Naive thymus-derived CD4-positive, alpha-beta T cell (primary cell): Measurements from ENCODE around the gene LRRC37A. TPM values are rescaled to one million over a fixed set of nuclear protein-coding genes. Genes with fewer than 3 reads are reported as not detected.
"Not testable (repeated sequence)": the region's sequence is repeated elsewhere in the genome, so short reads cannot be mapped to it uniquely, and the experiment has no call there.

Experiments used
- ATAC-seq: fragments of 150-1000 bp; cut with Tn5 transposase; 2 replicates; pipeline ENCODE4 v1.10.0; 2021; ENCODE audit warnings: mild to moderate bottlenecking, moderate library complexity
- CTCF ChIA-PET: fragments of 350-600 bp; sonication (Branson Sonifier 250); formaldehyde crosslinking; loops from one replicate; lab custom pipeline; 2021; ENCODE audit warnings: antibody characterized with exemption; lab: Charles Lee
- POLR2A ChIA-PET: fragments of 350-600 bp; sonication (Branson Sonifier 250); formaldehyde crosslinking; loops from one replicate; lab custom pipeline; 2021; ENCODE audit warnings: antibody characterized with exemption, inconsistent platforms; lab: Charles Lee
- DNase-seq, 9 donors: peaks; one replicate each; pipeline versions ENCODE4 v3.0.0 to v3.0.0-alpha.2; 2020 to 2022; ENCODE audit warnings: mixed read lengths in 1 of 9
- H3K27ac ChIP-seq: one replicate; pipeline ENCODE4 v1.7.0; 2013; ENCODE audit warnings: mild to moderate bottlenecking, low read depth, low read length, moderate library complexity
- H3K27me3 ChIP-seq, 2 donors: one replicate each; pipeline ENCODE4 v1.7.0; 2013; ENCODE audit warnings: low read length in 2 of 2, mild to moderate bottlenecking in 2 of 2, moderate library complexity in 2 of 2; ENCODE audit not compliant: control insufficient read depth in 2 of 2, insufficient read depth in 2 of 2
- H3K36me3 ChIP-seq, 3 experiments: 1 replicate in 2 of 3; 2 replicates in 1 of 3; pipeline ENCODE4 v1.7.0; 2013; ENCODE audit warnings: low read length in 3 of 3, mild to moderate bottlenecking in 3 of 3, moderate library complexity in 1 of 3; ENCODE audit not compliant: insufficient read depth in 3 of 3, control insufficient read depth in 2 of 3
- H3K4me1 ChIP-seq, 2 donors: one replicate each; pipeline ENCODE4 v1.7.0; 2013; ENCODE audit warnings: low read length in 2 of 2, mild to moderate bottlenecking in 2 of 2, moderate library complexity in 1 of 2; ENCODE audit not compliant: control insufficient read depth in 2 of 2, insufficient read depth in 2 of 2
- H3K4me3 ChIP-seq: 2 replicates; pipeline ENCODE4 v1.7.0; 2013; ENCODE audit warnings: mild to moderate bottlenecking, low read length
- H3K9me3 ChIP-seq, 3 experiments: 1 replicate in 2 of 3; 2 replicates in 1 of 3; pipeline ENCODE4 v1.7.0; 2013; ENCODE audit warnings: low read length in 3 of 3; ENCODE audit not compliant: control insufficient read depth in 2 of 3
- H3K27ac Mint-ChIP-seq, 9 donors: one replicate each; pipeline ENCODE4 v1.8.0; 2020 to 2022; ENCODE audit warnings: mixed read lengths in 9 of 9, mild to moderate bottlenecking in 8 of 9, moderate library complexity in 5 of 9, inconsistent platforms in 2 of 9
- H3K27me3 Mint-ChIP-seq, 5 donors: one replicate each; pipeline ENCODE4 v1.8.0; 2021 to 2022; ENCODE audit warnings: mixed read lengths in 5 of 5, mild to moderate bottlenecking in 1 of 5
- H3K36me3 Mint-ChIP-seq, 5 donors: one replicate each; pipeline ENCODE4 v1.8.0; 2020 to 2022; ENCODE audit warnings: mixed read lengths in 5 of 5, mild to moderate bottlenecking in 3 of 5, inconsistent platforms in 1 of 5
- H3K4me1 Mint-ChIP-seq, 7 donors: one replicate each; pipeline ENCODE4 v1.8.0; 2020 to 2022; ENCODE audit warnings: mixed read lengths in 7 of 7, mild to moderate bottlenecking in 3 of 7, inconsistent platforms in 1 of 7
- H3K4me3 Mint-ChIP-seq, 10 donors: one replicate each; pipeline ENCODE4 v1.8.0; 2020 to 2022; ENCODE audit warnings: mild to moderate bottlenecking in 10 of 10, mixed read lengths in 10 of 10, moderate library complexity in 6 of 10, inconsistent platforms in 2 of 10
- H3K9me3 Mint-ChIP-seq, 11 donors: one replicate each; pipeline ENCODE4 v1.8.0; 2020 to 2022; ENCODE audit warnings: mixed read lengths in 11 of 11, mild to moderate bottlenecking in 4 of 11, inconsistent platforms in 1 of 11, moderate library complexity in 1 of 11
- intact Hi-C, 2 donors: fragments of 100-400 bp; cut with micrococcal nuclease; formaldehyde crosslinking; loops; one replicate each; pipeline ENCODE4 v1.15.1; 2023
- polyA plus RNA-seq, 2 donors: library from polyadenylated mRNA; unstranded; fragments of 300-500 nt; fragmentation: Illumina TruSeq; gene quantifications; one replicate each; pipeline ENCODE4 v1.2.3, GENCODE V29; 2021
- total RNA-seq, 6 experiments: library from RNA in 5 of 6; stranded (reverse) in 5 of 6; gene quantifications; 1 replicate in 5 of 6; 2 replicates in 1 of 6; pipeline ENCODE4 v1.2.3 and lab custom pipeline; 2021 to 2026

LRRC37A gene
- total and polyA plus RNA-seq, 7 experiments from 2014 or later, result 0.85 to 15.6 (median 6.2) TPM

DNA sequence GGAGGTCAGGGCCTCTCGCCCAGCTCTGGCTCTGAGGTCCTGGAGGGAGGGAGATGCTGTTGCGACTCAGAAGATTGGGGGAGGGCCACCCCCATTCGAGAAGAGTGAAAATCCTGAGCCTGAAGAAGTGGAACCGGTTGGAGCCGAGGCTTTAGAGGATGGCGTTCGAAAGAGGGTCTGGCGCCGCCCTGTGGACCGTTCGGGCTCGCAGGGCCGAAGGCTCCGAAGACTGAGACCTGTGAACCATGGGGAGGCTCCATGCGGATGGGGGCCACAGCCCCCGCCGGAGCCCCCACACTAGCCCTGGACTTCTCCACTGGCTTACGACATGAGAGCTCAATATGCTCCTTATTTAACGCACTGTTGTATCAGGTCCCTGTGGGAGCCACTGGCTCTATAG, 46.3 kb downstream of the LRRC37A start:
- intact Hi-C loops, H3K27me3 Mint-ChIP-seq, H3K9me3 ChIP-seq, H3K4me3 Mint-ChIP-seq, DNase-seq, ATAC-seq, H3K9me3 Mint-ChIP-seq, H3K36me3 ChIP-seq, H3K27ac Mint-ChIP-seq, H3K27ac ChIP-seq, POLR2A ChIA-PET, H3K4me3 ChIP-seq, H3K27me3 ChIP-seq, H3K4me1 Mint-ChIP-seq, H3K36me3 Mint-ChIP-seq, CTCF ChIA-PET, H3K4me1 ChIP-seq: not testable (repeated sequence)

DNA sequence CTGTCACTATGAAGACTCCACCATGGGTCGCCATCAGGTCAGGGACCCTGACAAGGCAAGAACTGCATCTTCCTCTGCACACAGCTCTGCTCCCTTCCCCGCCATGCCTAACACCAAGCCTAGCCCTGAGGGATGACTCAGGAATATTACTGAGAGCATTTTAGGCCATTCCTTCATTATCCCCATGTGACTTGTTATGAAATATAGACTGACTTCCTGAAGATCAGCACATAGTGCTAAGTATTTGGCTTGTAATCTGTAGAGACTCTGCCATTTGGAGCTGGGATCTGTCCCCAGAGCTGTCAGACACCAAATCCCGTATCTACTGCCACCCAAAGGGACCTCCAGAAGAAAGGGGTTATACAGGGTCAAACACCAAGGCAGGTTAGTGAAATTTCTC, 47.2 kb downstream of the LRRC37A start:
- H3K27ac ChIP-seq, POLR2A ChIA-PET, intact Hi-C loops, H3K27me3 ChIP-seq, CTCF ChIA-PET, H3K27ac Mint-ChIP-seq, H3K4me1 ChIP-seq, H3K36me3 ChIP-seq, H3K27me3 Mint-ChIP-seq, H3K36me3 Mint-ChIP-seq, H3K4me3 ChIP-seq, H3K4me3 Mint-ChIP-seq, H3K9me3 ChIP-seq, H3K9me3 Mint-ChIP-seq, H3K4me1 Mint-ChIP-seq, DNase-seq: not testable (repeated sequence)
- peak; percentile 67 for ATAC-seq

DNA sequence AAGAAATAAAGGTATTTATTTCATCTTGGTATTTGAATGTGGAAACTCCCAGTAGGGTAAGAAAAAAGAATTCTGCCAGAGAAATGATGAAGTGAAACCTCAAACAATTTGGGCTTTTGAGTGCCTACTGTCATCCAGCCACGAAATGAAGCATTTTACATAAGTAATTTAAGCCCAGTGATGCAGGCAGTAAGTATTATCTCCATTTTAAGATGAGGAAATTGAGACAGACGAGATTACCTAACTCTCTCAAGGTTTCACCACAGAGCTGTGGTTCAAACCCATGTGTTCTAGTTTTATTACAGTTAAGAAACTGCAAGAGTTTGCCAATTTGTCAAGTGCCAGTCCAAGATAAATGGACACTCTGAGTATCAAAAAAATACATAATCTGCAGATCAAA, 53.4 kb downstream of the LRRC37A start:
- H3K4me1 Mint-ChIP-seq, H3K27me3 Mint-ChIP-seq, intact Hi-C loops, H3K4me3 Mint-ChIP-seq, POLR2A ChIA-PET, H3K4me1 ChIP-seq, H3K36me3 Mint-ChIP-seq, H3K27me3 ChIP-seq, H3K9me3 ChIP-seq, DNase-seq, H3K9me3 Mint-ChIP-seq, H3K36me3 ChIP-seq, H3K4me3 ChIP-seq, H3K27ac ChIP-seq, CTCF ChIA-PET, H3K27ac Mint-ChIP-seq: not testable (repeated sequence)
- ATAC-seq, result peak; percentile 82

DNA sequence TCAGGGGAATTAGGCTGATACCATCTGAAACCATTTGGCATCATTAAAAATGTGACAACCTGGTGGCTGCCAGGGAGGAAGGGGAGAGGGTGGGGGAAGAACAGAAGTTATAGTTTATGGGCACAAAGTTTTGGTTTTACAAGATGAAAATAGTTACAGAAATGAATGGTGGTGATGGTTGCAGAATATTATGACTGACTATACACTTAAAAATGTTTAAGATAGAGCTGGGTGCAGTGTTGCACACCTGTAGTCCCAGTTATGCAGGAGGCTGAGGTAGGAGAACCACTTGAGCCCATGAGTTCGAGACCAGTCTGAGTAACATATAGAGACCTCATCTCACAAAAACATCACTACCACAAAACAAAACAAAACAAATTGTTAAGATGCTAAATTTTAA, 54.1 kb downstream of the LRRC37A start:
- DNase-seq, CTCF ChIA-PET, ATAC-seq, H3K36me3 ChIP-seq, H3K9me3 Mint-ChIP-seq, intact Hi-C loops, H3K4me1 ChIP-seq, H3K9me3 ChIP-seq, H3K36me3 Mint-ChIP-seq, POLR2A ChIA-PET, H3K4me3 ChIP-seq, H3K27me3 ChIP-seq, H3K27ac Mint-ChIP-seq, H3K27me3 Mint-ChIP-seq, H3K27ac ChIP-seq, H3K4me3 Mint-ChIP-seq, H3K4me1 Mint-ChIP-seq: not testable (repeated sequence)

DNA sequence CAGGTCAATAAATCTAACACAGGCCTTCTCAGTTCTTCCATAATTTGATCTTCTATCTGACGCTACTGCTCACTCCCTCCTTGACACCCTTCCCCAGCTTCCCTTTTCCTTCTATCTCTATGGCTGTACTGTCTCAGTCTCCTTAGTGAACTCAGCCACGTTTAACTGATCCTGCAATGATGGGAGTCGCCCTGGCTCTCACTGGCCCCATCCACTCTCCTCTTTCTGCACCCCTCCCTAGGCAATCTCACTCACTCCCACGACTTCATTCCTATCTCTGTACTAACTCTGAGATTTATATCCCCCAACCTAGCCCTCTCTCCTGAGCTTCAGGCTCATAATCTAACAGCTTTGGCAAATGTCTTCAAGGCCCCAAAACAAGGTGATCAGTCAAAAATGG, 58.9 kb downstream of the LRRC37A start:
- H3K27ac ChIP-seq, intact Hi-C loops, H3K27me3 ChIP-seq, H3K4me3 Mint-ChIP-seq, H3K36me3 ChIP-seq, DNase-seq, H3K9me3 ChIP-seq, H3K4me3 ChIP-seq, H3K36me3 Mint-ChIP-seq, H3K4me1 ChIP-seq, CTCF ChIA-PET, POLR2A ChIA-PET, H3K9me3 Mint-ChIP-seq, ATAC-seq, H3K27me3 Mint-ChIP-seq, H3K4me1 Mint-ChIP-seq, H3K27ac Mint-ChIP-seq: not testable (repeated sequence)

DNA sequence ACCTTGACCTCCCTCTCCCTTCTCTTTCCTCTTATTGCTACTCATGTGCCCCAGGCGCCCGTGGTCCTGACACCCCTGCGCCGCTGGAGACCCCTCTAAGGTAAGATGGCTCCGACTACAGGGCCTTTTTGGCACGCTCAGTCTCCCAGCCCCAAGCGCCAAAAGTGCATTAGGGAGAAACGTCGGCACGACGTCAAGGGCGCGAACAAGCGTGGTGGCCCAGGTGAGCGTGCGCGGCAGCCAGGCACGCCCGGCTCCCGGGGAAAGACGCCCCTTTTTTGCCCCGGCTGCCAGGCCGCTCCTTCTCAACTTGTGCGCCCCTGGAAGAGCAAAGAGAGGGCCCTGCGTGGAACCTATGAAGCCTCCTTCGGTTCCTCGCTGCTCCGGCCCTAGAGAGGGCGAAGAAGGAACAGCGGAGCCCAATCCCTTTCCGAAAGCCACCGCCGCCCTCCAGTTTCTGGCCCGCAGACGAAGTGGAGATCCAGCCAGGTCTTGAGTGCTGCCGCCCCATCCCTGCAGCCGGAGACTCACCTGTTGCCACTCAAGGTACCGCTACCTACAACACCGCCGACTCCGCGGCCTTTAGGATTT, 66.3 kb downstream of the LRRC37A start:
- CTCF ChIA-PET, H3K36me3 Mint-ChIP-seq, H3K27ac Mint-ChIP-seq, H3K9me3 Mint-ChIP-seq, POLR2A ChIA-PET, H3K36me3 ChIP-seq, H3K27me3 Mint-ChIP-seq, H3K4me3 ChIP-seq, H3K4me3 Mint-ChIP-seq, H3K27me3 ChIP-seq, H3K4me1 Mint-ChIP-seq, intact Hi-C loops, H3K9me3 ChIP-seq, DNase-seq, H3K4me1 ChIP-seq: not testable (repeated sequence)
- ATAC-seq, result peak; percentile 54
- peak overlapping the region; percentile 55 for H3K27ac ChIP-seq

DNA sequence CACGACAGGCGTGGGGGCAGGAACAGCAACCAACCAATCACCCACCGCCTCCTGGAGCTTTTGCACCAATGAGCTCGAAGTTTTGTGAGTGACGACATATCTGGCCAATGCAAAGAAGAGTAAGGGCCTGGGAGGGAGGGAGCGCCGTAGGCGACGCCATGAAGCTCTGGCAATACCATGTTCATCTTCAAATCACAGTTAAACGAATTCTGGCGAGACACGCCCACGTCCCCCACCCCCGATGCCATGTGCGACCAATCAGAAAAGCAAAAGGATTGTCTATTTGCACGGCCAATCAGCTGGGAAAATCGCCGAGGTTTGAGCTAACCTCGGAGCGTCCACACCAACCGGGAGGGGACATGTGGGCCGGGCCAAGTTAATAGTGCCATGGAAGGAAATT, 66.8 kb downstream of the LRRC37A start, which contains the start of gene ARL17B:
Gene ARL17B (minus strand): TSS at position 12 of the 400 bp plus-strand sequence. CDS start 3,369 bp downstream, outside the sequence.
- POLR2A ChIA-PET, H3K27me3 Mint-ChIP-seq, CTCF ChIA-PET, H3K9me3 ChIP-seq, H3K4me3 ChIP-seq, intact Hi-C loops, H3K36me3 ChIP-seq, H3K4me1 ChIP-seq, H3K9me3 Mint-ChIP-seq, H3K27ac Mint-ChIP-seq, H3K36me3 Mint-ChIP-seq, H3K4me1 Mint-ChIP-seq, H3K27me3 ChIP-seq: not testable (repeated sequence)
- H3K4me3 Mint-ChIP-seq, result peak within 1 kb of the TSS in 2 of 10 donors; percentile 62 to 67
- H3K27ac ChIP-seq, result peak within 1 kb of the TSS; percentile 55
- peak; percentile 36 to 97 (median 89) for DNase-seq
- peak; percentile 98 for ATAC-seq
